COR-L47 (cell line): Measurements from ENCODE around the gene CACNG4.

Experiments used
- DNase-seq: peaks from one replicate; lab custom pipeline; 2025; lab: John Stamatoyannopoulos, UW

CACNG4 gene

DNA sequence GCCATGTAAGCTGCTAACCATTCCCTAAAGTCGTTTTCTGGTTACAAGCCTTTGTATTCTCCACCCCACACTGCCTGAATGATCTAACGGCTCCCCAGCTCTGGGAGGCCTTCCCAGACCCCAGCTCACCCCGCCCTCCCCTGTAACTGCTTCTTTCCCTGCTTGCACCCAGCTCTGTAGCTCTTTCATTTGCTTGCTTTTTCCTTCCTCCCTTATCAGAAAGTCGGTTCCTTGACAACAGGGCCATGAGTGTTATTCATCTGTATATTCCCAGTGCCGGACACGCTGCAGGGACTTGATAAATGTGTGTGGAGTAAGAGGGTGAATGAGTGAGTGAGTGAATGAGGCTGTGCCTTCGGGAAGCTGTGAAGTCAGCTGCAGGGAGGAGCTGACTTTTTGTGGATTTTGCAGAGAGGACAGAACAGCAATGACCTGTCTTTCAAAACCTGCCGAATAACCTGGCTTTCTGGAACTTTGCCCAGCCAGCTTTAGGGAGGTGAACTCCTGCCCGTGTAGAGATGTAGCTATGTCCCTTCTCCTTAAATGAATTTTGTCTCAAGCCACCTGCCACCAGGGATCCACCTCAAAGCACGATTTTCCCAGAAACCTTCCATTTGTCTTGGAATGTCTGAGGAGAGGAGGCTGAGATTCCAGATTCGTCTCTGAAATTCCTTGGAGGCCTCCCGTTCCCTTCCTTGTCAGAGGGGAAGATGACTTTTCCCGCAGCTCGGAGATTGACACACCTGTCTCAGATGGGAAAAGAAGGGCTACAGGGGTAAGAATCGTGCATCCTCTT, 20.0 kb upstream of the CACNG4 start:
- no peak for DNase-seq

DNA sequence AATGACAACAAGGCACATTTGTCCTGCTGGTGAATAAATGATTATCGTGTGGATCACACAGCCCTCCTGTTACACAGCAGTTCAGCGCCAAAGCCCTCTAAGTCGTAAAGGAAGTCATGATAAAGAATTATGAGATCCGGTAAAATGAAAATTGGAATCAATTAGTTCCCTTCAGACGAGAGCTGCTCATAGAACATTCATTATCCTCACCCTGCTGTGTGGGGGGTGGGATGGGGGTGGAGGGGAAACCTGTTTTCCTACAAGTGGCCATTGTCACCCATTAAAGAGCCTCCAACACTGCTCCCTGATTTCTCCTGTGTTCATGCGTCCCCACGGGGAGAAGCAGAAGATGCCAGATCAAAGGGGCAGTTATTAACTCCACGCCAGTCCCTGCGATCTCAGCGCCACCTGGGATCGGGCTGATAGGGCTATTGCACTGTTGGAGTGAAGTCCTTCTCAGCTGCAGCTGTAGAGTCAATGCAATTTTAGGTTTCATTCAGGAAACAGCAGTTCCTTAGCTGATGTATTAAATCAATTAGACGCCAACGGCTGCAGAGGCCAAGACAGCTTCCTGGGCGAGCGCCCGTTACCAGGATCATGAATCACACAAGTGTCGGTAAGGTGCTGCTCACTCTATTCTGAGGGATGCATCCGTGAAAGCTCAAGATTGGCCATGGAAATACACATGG, 19.2 kb upstream of the CACNG4 start:
- no peak for DNase-seq

DNA sequence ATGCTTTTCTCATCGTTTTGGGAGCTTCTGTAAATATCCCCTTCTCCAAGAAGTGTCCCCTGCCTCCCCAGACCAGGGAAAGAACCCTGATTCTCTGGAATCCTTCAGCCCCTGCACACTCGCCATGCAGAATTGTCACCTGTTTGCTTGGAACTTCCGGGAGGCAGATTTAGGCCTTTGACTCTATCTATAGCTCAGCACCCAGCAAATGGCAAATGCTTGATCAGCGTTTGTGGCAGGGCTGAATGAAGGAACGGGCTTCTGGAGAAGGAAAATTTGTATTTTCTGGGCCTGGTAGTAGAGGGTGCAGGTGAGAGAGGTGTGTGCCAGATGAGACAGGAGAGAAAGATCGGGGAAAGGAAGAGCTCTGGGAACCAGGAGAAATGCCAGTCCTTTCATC, 18.3 kb upstream of the CACNG4 start:
- no peak for DNase-seq

DNA sequence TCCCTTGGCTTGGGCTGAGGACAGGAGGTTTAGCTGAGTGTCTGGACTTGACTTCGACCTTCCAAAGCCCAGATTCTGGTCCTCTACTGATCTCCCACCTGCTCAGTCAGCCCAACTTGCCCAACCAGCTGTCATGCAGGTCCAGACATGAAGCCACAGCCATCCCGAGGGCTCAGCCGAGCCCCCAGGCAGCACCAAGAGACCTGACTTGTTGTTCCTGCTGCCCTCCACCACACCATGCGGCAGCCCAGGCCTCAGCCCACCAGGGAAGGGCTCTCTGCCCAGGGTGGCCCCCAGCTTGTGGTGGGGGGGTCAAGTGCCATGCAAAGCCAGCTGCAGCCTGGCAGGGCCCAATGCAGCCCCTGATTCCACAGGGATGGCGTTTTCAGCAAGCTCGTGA, 17.2 kb upstream of the CACNG4 start:
- DNase-seq: no peak

DNA sequence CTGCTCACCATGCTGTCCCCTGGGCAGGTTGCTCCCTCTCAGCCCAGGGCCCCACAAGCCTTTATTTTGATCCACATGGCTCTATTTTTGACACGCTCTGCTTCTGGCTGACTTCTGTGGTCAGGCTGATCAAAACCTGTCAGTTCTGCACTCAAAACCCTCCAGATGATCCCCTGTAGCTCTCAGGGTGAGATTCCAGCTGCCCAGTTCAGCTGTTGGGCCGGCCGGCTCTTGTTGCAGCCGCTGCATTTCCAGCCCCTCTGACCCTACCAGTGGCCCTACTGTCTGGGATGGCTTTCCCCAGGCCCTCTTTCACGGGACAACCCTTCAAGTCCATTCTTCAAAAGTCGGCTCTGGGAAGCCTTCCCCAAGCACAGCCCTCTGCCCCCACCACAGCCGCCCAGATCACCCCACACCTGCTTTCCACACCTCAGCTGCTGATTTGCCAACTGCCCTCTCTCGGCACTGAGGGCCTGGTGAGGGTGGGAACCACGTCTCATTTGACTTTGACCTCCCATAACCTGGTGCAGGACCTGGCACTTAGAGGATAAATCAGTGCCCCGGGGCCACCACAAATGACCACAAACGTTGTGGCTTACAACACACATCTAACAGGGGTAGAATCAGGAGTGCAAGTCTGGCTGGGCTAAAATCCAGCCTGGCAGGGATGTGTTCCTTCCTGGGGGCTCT, 16.3 kb upstream of the CACNG4 start:
- no peak for DNase-seq

DNA sequence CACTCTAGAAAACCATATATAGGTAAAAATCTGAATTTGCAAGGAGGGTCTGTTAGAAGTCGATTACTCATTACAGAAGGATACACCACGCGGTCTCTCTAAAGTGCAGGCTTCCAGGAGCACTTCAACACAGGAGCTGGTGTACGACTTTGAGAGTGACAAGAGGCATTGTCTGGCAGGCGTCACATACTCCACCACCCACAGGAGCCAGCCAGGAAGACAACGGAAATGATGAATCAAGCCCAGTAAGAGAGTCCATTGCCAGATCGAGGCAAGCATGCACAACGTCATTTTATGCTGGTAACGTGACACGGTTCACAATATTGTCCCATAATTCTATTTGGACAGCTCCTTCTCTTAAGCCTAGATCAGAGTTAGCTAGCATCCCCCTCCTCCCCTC, 15.0 kb upstream of the CACNG4 start:
- no peak for DNase-seq

DNA sequence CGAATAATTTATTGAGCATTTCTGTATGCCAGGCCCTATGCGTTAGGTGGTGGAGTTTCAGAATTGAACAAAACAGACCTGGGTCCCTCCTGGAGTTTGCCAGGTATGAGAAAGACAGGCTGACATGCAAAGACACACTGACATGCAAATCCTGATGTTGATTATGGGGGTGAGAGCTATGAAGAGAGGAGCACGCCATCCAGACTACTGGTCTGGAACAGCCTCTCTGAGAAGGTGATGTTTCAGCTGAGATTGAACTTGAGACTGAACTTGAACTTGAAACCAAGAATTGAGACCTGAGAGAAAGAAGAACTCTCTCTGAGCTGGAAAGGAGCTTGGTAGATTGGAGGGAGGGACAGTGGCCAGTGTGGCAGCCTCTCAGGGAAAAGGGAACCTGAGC, 14.2 kb upstream of the CACNG4 start:
- DNase-seq: no peak

DNA sequence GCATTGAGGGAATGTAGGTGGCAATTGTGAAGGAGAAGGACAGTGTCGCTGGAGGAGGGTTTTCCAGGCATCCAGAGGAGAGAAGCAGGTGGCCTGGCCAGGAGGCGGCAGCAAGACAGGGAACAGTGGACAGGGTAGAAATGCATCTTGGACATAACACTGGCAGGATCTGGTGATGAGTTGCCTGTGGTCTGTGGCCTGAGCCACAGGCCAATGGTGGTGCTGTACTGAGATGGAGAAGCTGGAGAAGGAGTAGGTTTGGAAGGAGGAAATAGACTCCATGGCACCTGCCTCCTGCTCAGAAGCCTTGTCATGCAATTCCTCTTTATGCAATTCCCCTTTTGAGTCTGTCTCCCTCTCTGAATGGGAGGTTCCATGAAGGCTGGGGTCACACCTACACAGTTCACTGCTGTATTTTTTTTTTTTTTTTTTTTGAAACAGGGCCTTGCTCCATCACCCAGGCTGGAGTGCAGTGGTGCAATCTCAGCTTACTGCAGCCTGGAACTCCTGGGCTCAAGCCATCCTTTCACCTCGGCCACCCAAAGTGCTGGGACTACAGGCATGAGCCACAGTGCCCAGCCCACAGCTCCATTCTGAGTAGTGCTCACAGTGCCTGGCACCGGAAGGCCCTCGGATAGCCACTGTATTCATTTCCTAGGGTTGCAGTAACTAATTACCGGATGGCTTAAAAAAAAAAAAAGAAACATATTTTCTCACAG, 13.5 kb upstream of the CACNG4 start:
- no peak for DNase-seq

DNA sequence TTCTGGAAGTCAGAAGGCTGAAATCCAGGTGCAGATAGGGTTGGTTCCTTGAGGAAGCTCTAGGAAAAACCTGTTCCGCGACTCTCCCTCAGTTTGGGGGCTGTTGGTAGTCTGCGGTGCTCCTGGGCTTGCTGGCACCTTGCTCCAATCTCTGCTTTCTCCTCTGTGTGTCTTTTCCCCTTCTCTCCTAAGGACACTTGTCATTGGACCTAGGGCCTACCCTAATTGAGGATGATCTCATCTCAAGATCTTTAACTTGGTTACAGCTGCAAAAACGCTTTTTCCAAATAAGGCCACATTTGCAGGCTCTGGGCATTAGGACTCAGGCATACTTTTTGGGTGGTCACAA, 12.9 kb upstream of the CACNG4 start:
- no peak for DNase-seq

DNA sequence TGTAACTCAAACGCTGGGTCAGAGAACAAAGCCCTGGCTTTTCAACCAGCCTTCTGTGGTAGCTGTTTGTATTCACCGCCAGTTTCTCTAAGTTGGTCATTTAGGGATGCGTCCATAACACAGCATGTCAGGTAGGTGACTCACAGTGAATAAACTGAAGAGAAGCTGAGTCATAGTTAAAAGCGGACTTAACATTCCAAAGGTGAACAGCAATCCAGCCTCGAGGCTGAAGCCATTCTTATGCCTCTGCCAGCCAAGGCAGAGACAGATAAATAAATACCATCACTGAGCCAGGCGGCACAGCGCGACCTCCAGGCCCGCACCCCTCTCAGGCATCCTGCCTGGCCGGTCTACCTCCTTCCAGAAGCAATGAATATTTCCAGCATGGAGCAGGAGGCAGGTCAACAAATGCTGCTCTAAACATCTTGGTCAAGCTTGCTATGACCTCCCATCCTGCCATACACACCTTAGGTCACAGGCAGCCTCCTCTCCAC, 12.4 kb upstream of the CACNG4 start:
- no peak for DNase-seq

DNA sequence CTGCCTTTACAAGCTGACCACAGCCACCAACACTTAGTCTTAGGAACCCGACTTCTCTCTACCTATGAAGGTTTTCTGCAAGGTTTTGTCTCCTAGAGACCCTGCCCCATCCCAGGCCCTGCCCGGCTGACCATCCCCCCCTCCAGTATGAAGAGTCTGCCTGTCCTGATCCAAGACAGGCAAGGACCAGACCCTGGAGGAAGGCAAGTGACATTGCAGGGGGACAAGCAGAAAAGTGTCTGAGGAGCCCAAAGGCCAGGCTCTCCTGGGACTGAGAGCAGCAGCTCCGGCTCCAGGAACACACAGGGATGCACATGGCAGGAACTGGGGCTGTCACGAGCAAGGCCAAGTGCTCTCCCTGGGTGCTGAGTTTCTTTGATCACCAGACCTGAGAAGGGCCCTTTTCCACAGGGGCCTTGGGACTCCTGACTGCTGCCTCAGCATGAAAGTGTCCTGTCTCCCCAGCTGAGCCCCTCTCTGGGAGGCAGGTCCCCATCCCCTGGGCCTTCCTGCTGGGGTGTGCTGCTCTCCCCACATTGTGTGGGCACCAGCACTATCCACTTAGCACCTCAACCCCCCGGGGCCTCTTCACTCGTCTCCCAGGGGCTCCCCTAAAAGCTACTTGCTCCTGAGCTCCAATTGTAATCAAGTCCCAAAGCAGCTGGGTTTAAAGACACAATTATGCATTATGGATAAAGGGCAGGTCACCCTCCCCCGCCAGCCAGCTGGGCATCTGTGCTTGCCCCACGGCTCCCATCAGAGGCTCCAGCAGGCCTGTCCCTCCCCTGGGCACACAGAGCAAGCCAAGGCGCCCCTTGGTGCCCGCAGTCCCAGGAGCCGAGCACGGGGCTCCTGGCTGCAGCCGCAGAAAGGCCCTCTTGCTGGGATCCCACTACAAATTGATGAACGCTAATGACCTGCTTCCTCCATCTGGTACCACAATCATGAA, 11.6 kb upstream of the CACNG4 start:
- no peak for DNase-seq

DNA sequence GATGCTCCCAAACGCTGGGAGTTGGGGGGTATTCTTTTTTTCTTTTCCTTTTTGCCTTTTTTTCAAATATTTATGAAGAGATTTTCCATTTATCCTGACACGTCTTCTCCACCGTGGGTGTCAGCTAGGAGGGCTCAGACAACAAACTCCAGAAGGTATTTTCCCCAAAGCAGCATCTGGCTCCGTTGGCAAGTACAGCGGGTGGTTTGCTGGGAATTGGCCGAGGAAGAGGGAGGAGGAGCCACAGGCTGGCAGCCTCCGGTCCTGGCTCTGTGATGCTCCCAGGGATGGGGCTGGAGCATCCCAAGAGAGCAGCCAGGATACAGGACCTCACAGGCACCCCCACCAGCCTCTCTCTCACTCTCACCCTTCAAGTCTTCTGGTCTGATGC, 10.9 kb upstream of the CACNG4 start:
- no peak for DNase-seq

DNA sequence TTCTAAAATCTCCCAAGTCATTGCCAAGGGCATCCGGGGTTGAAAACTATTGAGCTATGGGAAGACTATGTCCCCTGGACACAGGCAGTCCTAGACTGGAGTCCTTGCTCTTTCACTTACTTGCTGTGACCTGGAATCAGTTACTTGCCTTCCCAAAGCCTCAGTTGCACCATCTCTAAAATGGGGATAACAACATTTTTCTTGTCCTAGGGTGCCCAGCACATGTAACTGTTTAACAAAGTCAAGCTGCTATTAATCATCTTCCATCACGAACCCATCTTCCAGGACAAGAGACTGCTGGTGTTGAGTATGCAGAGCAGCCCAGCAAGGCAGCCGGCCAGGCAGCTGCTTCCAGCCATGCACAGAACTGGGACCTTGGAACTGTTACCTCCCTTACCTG, 9.9 kb upstream of the CACNG4 start:
- no peak for DNase-seq

DNA sequence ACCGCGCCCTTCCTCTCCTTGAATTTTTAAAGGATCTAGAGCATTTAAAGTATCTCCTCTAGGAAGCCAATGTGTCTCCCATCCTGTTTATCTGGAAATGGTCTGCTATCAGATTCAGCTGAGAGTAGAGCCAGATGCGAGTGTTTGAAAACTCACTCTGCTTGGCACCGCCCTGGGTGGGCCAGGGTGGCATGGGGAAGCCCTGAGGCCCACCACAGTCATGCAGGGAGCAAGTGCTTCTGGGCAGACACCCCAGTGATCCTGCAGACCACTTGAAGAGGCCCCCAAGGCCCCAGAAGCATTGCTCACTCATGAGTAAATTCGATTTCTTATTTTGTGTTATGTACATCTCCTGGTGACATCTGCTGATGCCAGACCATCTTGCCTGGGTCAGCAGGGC, 8.7 kb upstream of the CACNG4 start:
- no peak for DNase-seq

DNA sequence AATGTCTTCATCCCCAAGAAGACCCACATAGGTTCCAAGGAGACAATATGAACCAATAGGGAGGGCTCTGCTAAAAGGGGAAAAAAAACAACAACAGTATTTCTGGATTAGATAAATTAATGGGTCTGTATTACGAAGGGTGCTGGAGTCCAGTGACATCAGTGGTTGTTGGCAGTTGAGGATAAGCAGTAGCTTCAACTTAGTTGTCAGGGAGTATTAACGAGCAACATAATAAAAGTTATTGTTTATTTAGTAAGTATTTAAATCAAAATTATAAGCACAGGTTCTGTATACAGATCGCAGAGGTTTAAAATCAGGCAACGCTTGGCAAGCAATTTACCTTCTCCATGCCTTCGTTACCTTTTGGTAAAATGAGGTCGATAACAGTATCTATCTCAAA, 7.6 kb upstream of the CACNG4 start:
- DNase-seq: no peak

DNA sequence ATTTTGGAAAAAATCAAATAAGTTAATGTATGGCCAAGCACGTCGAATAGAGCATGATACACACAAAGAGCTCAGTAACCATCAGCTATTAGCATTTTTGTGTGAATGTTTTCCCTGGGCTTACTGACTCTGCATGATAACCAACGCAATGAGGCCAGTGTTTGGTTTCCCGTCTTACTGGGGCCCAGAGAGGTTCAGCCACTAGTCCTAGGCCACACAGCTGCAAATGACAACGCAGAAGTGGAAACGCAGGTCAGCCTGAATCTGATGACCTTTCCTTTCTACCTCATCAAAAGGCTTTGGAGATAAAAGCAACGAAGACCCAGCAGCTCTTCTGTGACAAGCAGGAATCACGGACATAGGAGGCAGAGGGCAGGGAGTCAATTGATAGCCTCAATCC, 7.2 kb upstream of the CACNG4 start:
- no peak for DNase-seq

DNA sequence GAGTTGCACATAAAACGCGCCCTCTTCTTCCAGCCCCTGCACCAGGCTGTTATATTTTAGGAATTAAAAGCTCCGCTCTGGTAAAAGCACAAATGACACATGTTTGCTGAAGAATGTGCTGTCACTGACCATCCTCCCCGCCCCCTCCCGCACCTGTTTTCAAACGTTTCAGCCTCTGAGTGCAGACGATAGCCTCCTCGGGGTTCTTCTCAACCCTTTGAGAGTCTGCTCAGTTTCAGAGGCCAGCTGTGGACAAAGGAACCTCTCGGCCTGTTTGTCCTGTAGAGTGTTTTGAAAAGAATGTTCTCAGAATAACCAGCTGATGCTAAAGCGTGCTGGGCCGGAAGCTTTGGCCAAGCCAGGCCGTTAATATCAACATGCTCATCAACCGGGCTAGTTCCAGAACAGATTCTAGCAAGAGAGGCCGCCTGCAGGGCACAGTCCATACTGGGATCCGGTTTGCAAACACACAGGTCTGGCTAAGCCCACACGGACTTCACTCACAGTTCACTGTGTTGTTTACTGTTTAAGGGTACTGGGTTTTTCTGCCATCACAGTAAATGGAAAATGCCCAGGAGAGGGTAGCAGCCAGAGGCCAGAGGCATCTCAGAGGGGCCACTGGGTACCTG, 6.4 kb upstream of the CACNG4 start:
- no peak for DNase-seq

DNA sequence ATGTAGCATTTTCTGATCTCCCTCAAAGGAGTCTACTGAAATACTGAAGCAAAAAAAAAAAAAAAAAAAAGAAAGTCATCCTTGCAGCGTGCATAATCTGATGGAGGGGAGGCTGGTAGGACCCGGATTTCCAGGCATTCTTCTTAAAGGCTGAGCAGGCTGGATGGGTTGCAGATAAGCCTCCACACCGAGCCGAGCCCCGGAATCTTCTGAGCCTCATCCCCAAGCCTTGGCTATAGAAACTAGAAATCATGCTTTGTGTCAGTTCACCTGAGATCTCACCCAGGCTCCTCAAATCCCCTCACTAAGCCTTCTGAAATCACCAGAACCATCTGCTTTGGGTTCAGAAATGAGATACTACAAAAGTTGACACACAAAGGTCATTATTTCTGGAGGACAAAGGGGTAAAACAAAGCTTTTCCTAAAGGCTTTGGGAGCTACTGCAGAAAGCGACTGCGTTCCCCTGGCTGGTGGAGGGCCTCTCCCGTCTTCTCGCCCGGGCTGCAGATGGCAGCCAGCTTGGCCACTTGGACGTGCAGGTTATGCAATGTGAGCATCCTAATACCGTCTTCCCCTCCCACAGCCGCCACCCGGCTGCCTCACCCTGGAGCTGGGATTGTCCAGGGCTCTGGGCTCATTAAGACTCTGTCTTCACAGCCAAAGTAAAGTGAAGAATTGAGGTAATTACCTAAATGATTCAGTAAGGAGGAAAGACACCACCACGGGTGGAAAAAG, 4.7 kb upstream of the CACNG4 start:
- no peak for DNase-seq

DNA sequence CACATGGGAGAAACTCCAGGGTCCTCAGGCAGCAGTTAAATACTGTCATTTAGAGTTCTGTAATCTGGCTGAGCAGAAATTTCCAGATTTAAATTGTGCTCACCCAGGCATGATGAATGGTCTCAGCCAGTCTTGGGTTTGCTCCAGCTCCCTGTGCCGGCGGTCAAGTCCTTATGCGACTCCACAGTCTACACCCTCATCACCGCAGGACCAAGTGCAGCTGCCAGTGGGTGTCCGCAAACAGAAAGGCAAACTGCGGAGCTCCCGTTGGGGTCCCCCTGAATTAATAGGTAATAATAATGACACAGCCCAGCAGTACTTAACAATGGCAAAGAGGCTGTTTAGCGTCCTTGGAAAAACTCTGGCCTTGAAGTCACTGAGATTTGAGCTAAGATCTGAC, 3.9 kb upstream of the CACNG4 start:
- DNase-seq: peak; percentile 67

DNA sequence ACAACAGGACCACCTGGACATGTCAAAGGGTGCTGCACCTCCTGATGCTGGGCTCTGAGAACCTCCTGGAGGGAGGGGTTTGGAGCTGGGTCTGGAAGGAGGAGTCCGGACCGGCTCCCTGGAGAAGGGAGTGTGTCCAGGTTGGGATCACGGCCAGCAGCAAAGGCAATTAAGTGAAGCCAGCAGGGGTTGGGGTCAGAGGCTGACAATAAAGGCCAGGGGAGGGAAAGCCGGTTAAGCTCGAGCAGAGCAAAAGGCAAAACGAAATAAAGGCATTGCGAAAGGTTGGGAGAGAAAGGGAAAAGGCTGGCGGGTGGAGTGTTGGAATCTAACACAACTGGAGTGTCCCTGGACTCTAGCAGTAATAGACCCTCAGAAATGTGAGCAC, 992 bp upstream of the CACNG4 start:
- DNase-seq: no peak
